Activated CD8-positive, alpha-beta memory T cell treated with anti-CD3 and anti-CD28 coated beads, Interleukin-2, amount 10 ng/mL, durations not matched to agents 7 days and 5 days (primary cell): ENCODE measurements around the gene TK2. TPM values are rescaled to one million over a fixed set of nuclear protein-coding genes. Genes with fewer than 3 reads are reported as not detected.

Source experiments
- ATAC-seq: fragments of 150-1000 bp; cut with Tn5 transposase; one replicate; pipeline ENCODE4 v1.10.0; 2021; ENCODE audit warnings: moderate library complexity
- CTCF ChIA-PET: fragments of 350-600 bp; sonication (Branson Sonifier 250); formaldehyde crosslinking; loops from one replicate; lab custom pipeline; 2021; ENCODE audit warnings: antibody characterized with exemption; lab: Charles Lee
- DNase-seq: peaks from one replicate; pipeline ENCODE4 v3.0.0-alpha.2; 2020
- H3K27ac Mint-ChIP-seq: one replicate; pipeline ENCODE4 v1.8.0; 2021; ENCODE audit warnings: mild to moderate bottlenecking, mixed read lengths
- H3K27me3 Mint-ChIP-seq: one replicate; pipeline ENCODE4 v1.8.0; 2021; ENCODE audit warnings: mixed read lengths
- H3K36me3 Mint-ChIP-seq: one replicate; pipeline ENCODE4 v1.8.0; 2021; ENCODE audit warnings: mild to moderate bottlenecking, mixed read lengths
- H3K4me1 Mint-ChIP-seq: one replicate; pipeline ENCODE4 v1.8.0; 2021; ENCODE audit warnings: mixed read lengths
- H3K4me3 Mint-ChIP-seq: one replicate; pipeline ENCODE4 v1.8.0; 2021; ENCODE audit warnings: mild to moderate bottlenecking, moderate library complexity, mixed read lengths
- H3K9me3 Mint-ChIP-seq: one replicate; pipeline ENCODE4 v1.8.0; 2022; ENCODE audit warnings: low read depth, mixed read lengths
- total RNA-seq, 2 experiments: library from RNA; stranded (reverse); gene quantifications; one replicate each; pipeline ENCODE4 v1.2.3, GENCODE V29; 2021

TK2 gene
- total RNA-seq, 2 experiments from 2014 or later, result 8.5 to 10.8 TPM

GRCh38 chr16:66486199-66486772, 63.6 kb downstream of the TK2 start:
- Mint-ChIP-seq H3K36me3 (no peaks in the 10 kb centered on the region), H3K9me3 (no peaks in the 10 kb centered on the region)

GRCh38 chr16:66485376-66485775, 64.5 kb downstream of the TK2 start:
- peaks cover 23% of the 10 kb centered on the region for H3K4me1 Mint-ChIP-seq
- ATAC-seq, result no peak
- H3K9me3 Mint-ChIP-seq, result no peaks in the 10 kb centered on the region
- no peaks in the 10 kb centered on the region for H3K36me3 Mint-ChIP-seq
- no peaks in the 10 kb centered on the region for H3K27me3 Mint-ChIP-seq
- CTCF ChIA-PET, result interaction anchor here (0.6 to 13.9 kb wide), 7 partner anchors 9 to 104 kb away, joined by 3 to 209 read pairs (median 7); no protein-coding TSS in a partner anchor
- H3K27ac Mint-ChIP-seq, result no peak overlapping the region
- DNase-seq, result peak; percentile 33
- no peak overlapping the region for H3K4me3 Mint-ChIP-seq

More at GRCh38 chr16:66486199-66486772, 63.6 kb downstream of the TK2 start:
- H3K4me1 Mint-ChIP-seq, result peaks cover 26% of the 10 kb centered on the region
- no peak overlapping the region for H3K4me3 Mint-ChIP-seq
- H3K27me3 Mint-ChIP-seq, result no peaks in the 10 kb centered on the region
- DNase-seq, result no peak
- H3K27ac Mint-ChIP-seq, result no peak overlapping the region
- no peak for ATAC-seq
- CTCF ChIA-PET, result interaction anchor here (2.1 to 7.9 kb wide), 3 partner anchors 80 to 128 kb away, joined by 6 to 42 read pairs (median 12); no protein-coding TSS in a partner anchor

- H3K36me3 Mint-ChIP-seq, result no peaks in the 10 kb centered on the region
- H3K27ac Mint-ChIP-seq, result no peak overlapping the region
- DNase-seq, result peak; percentile 43
- CTCF ChIA-PET, result interaction anchor here (0.6 to 13.9 kb wide), 8 partner anchors 8 to 105 kb away, joined by 3 to 209 read pairs (median 6); no protein-coding TSS in a partner anchor
- H3K4me3 Mint-ChIP-seq, result no peak overlapping the region
- no peak for ATAC-seq
- H3K27me3 Mint-ChIP-seq, result no peaks in the 10 kb centered on the region
- H3K9me3 Mint-ChIP-seq, result no peaks in the 10 kb centered on the region
- peaks cover 23% of the 10 kb centered on the region for H3K4me1 Mint-ChIP-seq
Measured at GRCh38 chr16:66484453-66485213, 65.3 kb downstream of the TK2 start.

DNA sequence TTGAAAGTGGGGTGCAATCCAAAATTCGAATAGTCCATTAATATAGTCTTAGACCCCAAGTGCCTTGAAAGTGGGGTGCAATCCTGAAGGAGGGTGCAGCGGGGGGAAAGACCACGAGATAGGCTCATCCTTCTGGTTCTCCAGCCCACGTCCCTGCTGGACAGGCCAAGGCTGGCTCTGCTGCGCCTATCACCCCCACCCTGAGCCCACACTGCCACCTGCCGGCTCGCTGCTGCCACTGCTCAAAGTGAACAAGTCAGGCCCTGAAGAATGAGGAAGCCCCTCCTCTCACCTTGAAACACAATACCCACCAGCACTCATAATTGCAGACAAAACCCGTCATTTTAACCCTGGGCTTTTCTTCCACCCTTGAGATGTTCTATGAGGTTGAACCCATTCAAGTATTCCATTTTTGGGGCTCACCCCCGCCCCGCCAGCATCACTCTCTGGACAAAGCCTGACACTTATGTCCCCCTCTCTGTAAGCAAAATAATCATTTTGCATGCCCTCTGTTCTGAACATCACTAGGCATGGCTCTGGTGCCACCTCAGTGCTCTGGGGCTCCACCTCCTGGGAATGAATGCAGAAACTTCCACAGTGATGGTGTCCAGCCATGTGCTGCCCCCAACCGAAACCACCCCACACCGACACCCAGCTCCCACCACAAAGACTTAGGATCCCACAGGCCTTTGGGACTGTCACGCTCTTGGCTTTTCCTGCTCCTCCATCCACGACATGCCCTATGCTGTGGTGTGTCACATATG, 66.1 kb downstream of the TK2 start:
- CTCF ChIA-PET, result interaction anchor here (1.1 to 13.9 kb wide), 12 partner anchors 8 to 126 kb away, joined by 3 to 209 read pairs (median 6); no protein-coding TSS in a partner anchor
- Mint-ChIP-seq H3K4me3 (no peak overlapping the region), H3K27me3 (no peaks in the 10 kb centered on the region), H3K9me3 (no peaks in the 10 kb centered on the region), H3K4me1 (peaks cover 29% of the 10 kb centered on the region), H3K27ac (no peak overlapping the region), H3K36me3 (no peaks in the 10 kb centered on the region)
- ATAC-seq (peak; percentile 85), DNase-seq (peak; percentile 86)

- ATAC-seq (no peak), DNase-seq (peak; percentile 36)
- no peak overlapping the region for H3K4me3 Mint-ChIP-seq
Measured at GRCh38 chr16:66481943-66482390, 68.0 kb downstream of the TK2 start.

GRCh38 chr16:66481081-66481942, 68.6 kb downstream of the TK2 start:
- H3K36me3 Mint-ChIP-seq, result no peaks in the 10 kb centered on the region
- DNase-seq (peak; percentile 21), ATAC-seq (no peak)
- CTCF ChIA-PET, result interaction anchor here (1.5 to 13.9 kb wide), 4 partner anchors 74 to 123 kb away, joined by 3 to 209 read pairs (median 26); no protein-coding TSS in a partner anchor
- H3K9me3 Mint-ChIP-seq, result no peaks in the 10 kb centered on the region
- no peaks in the 10 kb centered on the region for H3K27me3 Mint-ChIP-seq
- H3K27ac Mint-ChIP-seq, result no peak overlapping the region
- no peak overlapping the region for H3K4me3 Mint-ChIP-seq
- H3K4me1 Mint-ChIP-seq, result peaks cover 38% of the 10 kb centered on the region

More at GRCh38 chr16:66481943-66482390, 68.0 kb downstream of the TK2 start:
- no peaks in the 10 kb centered on the region for H3K9me3 Mint-ChIP-seq
- CTCF ChIA-PET, result interaction anchor here (1.4 to 13.9 kb wide), 6 partner anchors 8 to 124 kb away, joined by 3 to 209 read pairs (median 8); no protein-coding TSS in a partner anchor
- H3K27ac Mint-ChIP-seq, result no peak overlapping the region
- H3K27me3 Mint-ChIP-seq, result no peaks in the 10 kb centered on the region
- peaks cover 34% of the 10 kb centered on the region for H3K4me1 Mint-ChIP-seq
- H3K36me3 Mint-ChIP-seq, result no peaks in the 10 kb centered on the region

GRCh38 chr16:66480265-66481080, 69.4 kb downstream of the TK2 start:
- H3K27ac Mint-ChIP-seq, result no peak overlapping the region
- H3K27me3 Mint-ChIP-seq, result no peaks in the 10 kb centered on the region
- ATAC-seq (no peak), DNase-seq (peak; percentile 40)
- H3K4me1 Mint-ChIP-seq, result peaks cover 43% of the 10 kb centered on the region
- CTCF ChIA-PET, result interaction anchor here (1.5 to 13.9 kb wide), 8 partner anchors 31 to 124 kb away, joined by 3 to 209 read pairs (median 11); partner anchors contain the start of gene CMTM3
- H3K9me3 Mint-ChIP-seq, result no peaks in the 10 kb centered on the region
- H3K4me3 Mint-ChIP-seq, result no peak overlapping the region
- no peaks in the 10 kb centered on the region for H3K36me3 Mint-ChIP-seq

DNA sequence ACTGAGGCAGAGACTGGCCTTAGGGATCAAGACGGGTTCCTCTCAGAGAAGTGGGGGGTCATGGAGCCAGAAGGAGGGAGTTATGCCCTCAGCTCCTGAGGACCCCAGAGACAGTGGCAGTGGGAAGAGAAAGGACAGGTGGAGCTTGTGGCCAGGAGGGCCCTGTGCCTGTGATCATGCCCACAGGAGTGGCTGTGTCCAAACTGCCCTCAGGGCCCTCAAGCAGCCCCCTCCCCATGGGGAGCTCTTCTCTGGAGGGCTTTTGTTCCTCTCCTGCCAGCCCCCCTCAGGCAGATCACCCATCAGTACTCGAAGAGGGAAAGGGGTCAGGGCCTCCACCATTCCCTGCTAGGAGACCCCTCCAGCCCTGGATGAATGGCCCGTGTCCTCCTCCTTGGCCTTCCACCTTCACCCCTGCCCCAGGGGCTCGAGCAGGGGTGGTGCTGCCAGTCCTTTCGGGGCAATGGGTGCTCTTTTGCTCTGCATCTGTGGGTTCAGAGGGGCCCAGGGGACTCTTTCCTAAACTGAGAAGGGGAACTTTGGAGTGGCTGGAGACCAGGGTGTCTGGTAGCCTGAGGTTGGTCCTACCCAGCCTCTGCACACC, 70.2 kb downstream of the TK2 start:
- Mint-ChIP-seq H3K9me3 (no peaks in the 10 kb centered on the region), H3K36me3 (no peaks in the 10 kb centered on the region), H3K27ac (no peak overlapping the region), H3K27me3 (no peaks in the 10 kb centered on the region), H3K4me3 (no peak overlapping the region), H3K4me1 (peaks cover 42% of the 10 kb centered on the region)
- ATAC-seq (no peak), DNase-seq (peak; percentile 32)
- CTCF ChIA-PET, result interaction anchor here (0.7 to 13.9 kb wide), 10 partner anchors 8 to 125 kb away, joined by 3 to 209 read pairs (median 8); partner anchors contain the start of gene CMTM3

DNA sequence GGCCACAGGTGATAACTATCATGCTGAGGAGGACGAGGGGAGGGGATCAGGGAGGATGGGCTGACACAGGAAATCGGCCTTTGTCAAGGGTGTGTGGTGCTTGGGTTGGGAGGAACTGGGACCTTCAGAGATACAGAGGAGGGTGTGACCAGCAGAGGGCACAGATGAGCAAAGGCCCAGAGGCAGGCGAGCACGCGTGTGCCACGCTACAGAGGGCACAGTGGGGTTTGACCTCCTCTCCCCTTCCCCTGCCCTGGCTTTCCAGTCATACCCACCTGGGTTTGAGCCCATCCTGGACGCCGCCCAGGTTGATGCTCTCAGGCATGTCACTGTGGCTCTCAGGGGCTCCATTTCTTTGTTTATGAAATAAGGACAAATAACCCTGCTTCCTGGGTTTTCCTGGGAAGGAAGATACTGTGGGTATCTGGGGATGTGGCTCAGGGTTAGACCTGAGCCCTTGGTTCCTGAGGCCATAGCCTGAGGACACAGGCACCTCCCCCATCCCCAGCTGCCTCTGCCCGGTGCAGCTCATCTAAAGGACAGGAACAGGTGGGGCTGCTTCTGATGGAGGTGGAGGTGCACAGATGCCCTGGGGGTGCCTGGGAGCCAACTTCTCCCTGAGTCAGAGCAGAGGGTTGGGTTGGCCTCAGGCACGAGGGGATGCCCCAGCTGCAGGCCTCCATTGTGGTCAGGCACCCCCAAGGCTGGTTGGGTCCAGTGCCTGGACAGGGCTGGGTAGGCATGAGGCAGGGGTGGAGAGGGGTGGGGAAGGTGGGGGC, 71.0 kb downstream of the TK2 start:
- CTCF ChIA-PET, result interaction anchor here (0.7 to 13.9 kb wide), 11 partner anchors 9 to 126 kb away, joined by 3 to 209 read pairs (median 8); partner anchors contain the start of gene CMTM3
- Mint-ChIP-seq H3K4me3 (no peak overlapping the region), H3K27ac (peak overlapping the region; percentile 4), H3K27me3 (no peaks in the 10 kb centered on the region), H3K4me1 (peaks cover 43% of the 10 kb centered on the region), H3K9me3 (no peaks in the 10 kb centered on the region), H3K36me3 (no peaks in the 10 kb centered on the region)
- ATAC-seq, result peak; percentile 85
- DNase-seq, result peak; percentile 89

DNA sequence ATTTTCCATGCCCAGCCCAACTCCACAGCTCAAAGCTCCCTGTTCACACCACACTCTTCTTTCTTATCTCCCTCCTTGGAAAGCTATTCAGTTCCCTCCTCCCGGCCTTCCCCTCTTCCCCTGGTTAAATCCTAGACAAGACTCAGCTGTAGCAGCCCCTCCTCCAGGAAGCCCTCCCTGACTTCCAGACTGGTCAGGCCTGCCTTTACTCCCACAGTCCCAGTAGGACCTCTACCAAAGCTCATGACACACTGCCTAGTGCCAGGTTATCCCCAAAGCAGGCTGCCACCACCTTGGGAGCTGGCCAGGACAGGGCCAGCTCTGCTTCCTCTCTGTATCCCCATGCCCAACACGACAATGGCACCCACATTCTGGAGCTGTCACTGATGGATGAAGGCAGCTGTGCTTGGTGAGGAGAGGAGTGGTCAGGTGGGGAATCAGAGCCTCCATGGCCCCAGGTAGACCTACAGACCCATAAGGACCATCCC, 72.8 kb downstream of the TK2 start:
- peaks cover 35% of the 10 kb centered on the region for H3K4me1 Mint-ChIP-seq
- ATAC-seq (no peak), DNase-seq (no peak)
- CTCF ChIA-PET, result interaction anchor here (0.7 to 13.9 kb wide), 20 partner anchors 8 to 174 kb away, joined by 3 to 209 read pairs (median 4); partner anchors contain the start of gene CKLF
- no peak overlapping the region for H3K4me3 Mint-ChIP-seq
- no peaks in the 10 kb centered on the region for H3K9me3 Mint-ChIP-seq
- no peaks in the 10 kb centered on the region for H3K36me3 Mint-ChIP-seq
- H3K27ac Mint-ChIP-seq, result no peak overlapping the region
- no peaks in the 10 kb centered on the region for H3K27me3 Mint-ChIP-seq
